Measurements from ENCODE around the gene SYS1. TPM values are rescaled to one million over a fixed set of nuclear protein-coding genes. Genes with fewer than 3 reads are reported as not detected.

Gene SYS1
- total RNA-seq, 4 donors from 2014 or later = 19.2 to 35.6 (median 25.2) TPM

- TF ChIP-seq POLR2A (IDR thresholded peaks at IDR 0.05) (no peak), EP300 (IDR thresholded peaks at IDR 0.05) (no peak), CTCF (IDR thresholded peaks at IDR 0.05) (no peak)
- peaks cover 0 to 41% (median 17%) of the 10 kb centered on the region in 3 donors for H3K36me3 ChIP-seq
- H3K9me3 ChIP-seq = no peaks in the 10 kb centered on the region
- DNase-seq (ENCODE audit: low spot score in 2 of 2) = no peak
- no peaks in the 10 kb centered on the region for H3K27me3 ChIP-seq
- peaks cover 0 to 41% (median 11%) of the 10 kb centered on the region in 4 donors for H3K4me1 ChIP-seq
- no peak overlapping the region for H3K27ac ChIP-seq
- whole genome bisulfite sequencing, 2 donors = 66 to 80% methylated on average over 2 of the region's 2 CpGs
- H3K4me3 ChIP-seq = peak overlapping the region; percentile 63 to 95 (median 89)
These were observed 54.0 kb downstream of the SYS1 start for GRCh38 chr20:45416917-45417316.

Other genes with a start within 250 kb of the SYS1 start
- gene WFDC5, start 248.0 kb upstream of the SYS1 start, total RNA-seq = not detected
- gene WFDC12, start 238.7 kb upstream of the SYS1 start, total RNA-seq = not detected
- not detected for gene PI3, start 188.3 kb upstream of the SYS1 start, total RNA-seq
- not detected for gene SEMG1, start 156.1 kb upstream of the SYS1 start, total RNA-seq
- gene SEMG2, start 141.8 kb upstream of the SYS1 start, total RNA-seq = not detected
- 100 to 1,000 TPM; 103 to 371 (median 129) TPM for gene SLPI, start 108.6 kb upstream of the SYS1 start, total RNA-seq
- gene RBPJL, start 56.3 kb upstream of the SYS1 start, total RNA-seq = under 1 TPM in 1 of 4 donors, not detected in 3; 0.44 TPM
- gene MATN4, start 54.9 kb upstream of the SYS1 start, total RNA-seq = not detected
- gene SDC4, start 14.7 kb upstream of the SYS1 start, total RNA-seq = 10 to 100 TPM; 41.2 to 72.5 (median 63.4) TPM
- gene TP53TG5, start 15.2 kb downstream of the SYS1 start, total RNA-seq = not detected
- gene DBNDD2, start 45.1 kb downstream of the SYS1 start, total RNA-seq = 10 to 100 TPM; 36.3 to 63.3 (median 51.1) TPM
- 10 to 100 TPM; 54.6 to 82.8 (median 69.7) TPM for gene PIGT, start 53.0 kb downstream of the SYS1 start, total RNA-seq
- gene WFDC2, start 106.6 kb downstream of the SYS1 start, total RNA-seq = 1 to 10 TPM in 1 of 4 donors, under 1 TPM in 1, not detected in 2; 0.84 to 3.5 TPM
- gene SPINT3, start 152.5 kb downstream of the SYS1 start, total RNA-seq = not detected
- gene WFDC6, start 176.3 kb downstream of the SYS1 start, total RNA-seq = not detected
- not detected for gene EPPIN, start 184.2 kb downstream of the SYS1 start, total RNA-seq
- not detected for gene WFDC8, start 216.1 kb downstream of the SYS1 start, total RNA-seq